GM12878 (cell line): ENCODE data around the gene OSBPL2.

Experiments used
- ATF2 ChIP-seq: IDR thresholded peaks from 2 replicates; pipeline ENCODE4 v1.6.1; 2012; ENCODE audit warnings: low read length, inconsistent platforms
- BCLAF1 ChIP-seq: fragments of 450-650 bp; IDR thresholded peaks from 2 replicates; pipeline ENCODE4 v1.6.1; 2017; ENCODE audit warnings: antibody characterized with exemption, mild to moderate bottlenecking, moderate library complexity
- CEBPB ChIP-seq, 2 experiments: fragments of 150-350 bp in 1 of 2; IDR thresholded peaks; 2 replicates each; pipeline ENCODE4 v1.6.1; 2012 to 2014; ENCODE audit warnings: low read depth in 2 of 2, low read length in 2 of 2, borderline replicate concordance in 1 of 2, inconsistent platforms in 1 of 2
- CHD4 ChIP-seq: fragments of 200-600 bp; sonication (generic); IDR thresholded peaks from 2 replicates; pipeline ENCODE4 v1.6.1; 2016; ENCODE audit warnings: mild to moderate bottlenecking
- CTCF ChIP-seq, 3 experiments: IDR thresholded peaks in 2 of 3; conservative IDR thresholded peaks in 1 of 3; 2 replicates each; pipeline ENCODE4 v1.5.1; 2011; ENCODE audit warnings: low read depth in 3 of 3, low read length in 3 of 3, mild to moderate bottlenecking in 3 of 3, control low read depth in 2 of 3, moderate library complexity in 2 of 3, inconsistent platforms in 1 of 3, mixed read lengths in 1 of 3; ENCODE audit not compliant: control insufficient read depth in 2 of 3, insufficient read depth in 1 of 3; ENCODE audit errors: extremely low read depth in 1 of 3
- EP300 ChIP-seq, 2 experiments: fragments of 150-350 bp in 1 of 2; IDR thresholded peaks; 2 replicates each; pipeline ENCODE4 v1.6.1; 2011 to 2012; ENCODE audit warnings: low read depth in 2 of 2, low read length in 2 of 2, borderline replicate concordance in 1 of 2, improper control_type of control experiment in 1 of 2, inconsistent platforms in 1 of 2; ENCODE audit not compliant: control insufficient read depth in 1 of 2
- PKNOX1 ChIP-seq: fragments of 450-650 bp; IDR thresholded peaks from 2 replicates; pipeline ENCODE4 v1.6.1; 2016; ENCODE audit warnings: mild to moderate bottlenecking
- POLR2A ChIP-seq: IDR thresholded peaks from 2 replicates; pipeline ENCODE4 v1.6.1; 2011; ENCODE audit warnings: low read depth, mild to moderate bottlenecking, low read length
- RFX5 ChIP-seq: IDR thresholded peaks from 2 replicates; pipeline ENCODE4 v1.6.1; 2011; ENCODE audit warnings: low read depth, low read length, improper control_type of control experiment
- TARDBP ChIP-seq: IDR thresholded peaks from 2 replicates; pipeline ENCODE4 v1.6.1; 2016; ENCODE audit warnings: borderline replicate concordance
- ZNF217 ChIP-seq: fragments of 450-650 bp; IDR thresholded peaks from 2 replicates; pipeline ENCODE4 v1.6.1; 2017; ENCODE audit warnings: antibody characterized with exemption, mild to moderate bottlenecking
- ZSCAN29 ChIP-seq: fragments of 450-650 bp; IDR thresholded peaks from 2 replicates; pipeline ENCODE4 v1.6.1; 2017; ENCODE audit warnings: mild to moderate bottlenecking, moderate library complexity

GRCh38 chr20:62211769-62212288, 26.5 kb upstream of the OSBPL2 start:
- no peak for TF ChIP-seq ZSCAN29
- TF ChIP-seq RFX5 = no peak
- no peak for TF ChIP-seq BCLAF1
- no peak for TF ChIP-seq CTCF (IDR thresholded peaks at IDR 0.05 in 2 of 3, conservative IDR thresholded peaks at IDR 0.05 in 1 of 3; ENCODE audit: control insufficient read depth in 2 of 3, extremely low read depth in 1 of 3, insufficient read depth in 1 of 3, low read depth in 3 of 3, low read length in 3 of 3)
- no peak for TF ChIP-seq POLR2A
- no peak for TF ChIP-seq TARDBP
- TF ChIP-seq CEBPB (IDR thresholded peaks at IDR 0.05; ENCODE audit: borderline replicate concordance in 1 of 2, low read depth in 2 of 2, low read length in 2 of 2) = no peak
- TF ChIP-seq EP300 (IDR thresholded peaks at IDR 0.05; ENCODE audit: borderline replicate concordance in 1 of 2, control insufficient read depth in 1 of 2, low read depth in 2 of 2, low read length in 2 of 2) = no peak
- no peak for TF ChIP-seq ATF2
- TF ChIP-seq ZNF217 = no peak
- no peak for TF ChIP-seq PKNOX1
- TF ChIP-seq CHD4 = no peak
